GM18867 (cell line): ENCODE results near the gene COMMD4.
A peak's percentile ranks its signal among the peaks of the same experiment; 100 is the strongest.

ENCODE experiments used
- ATAC-seq: cut with Tn5 transposase; IDR thresholded peaks from one replicate; pipeline ENCODE4 v1.9.1; 2021; ENCODE audit warnings: mild to moderate bottlenecking, moderate library complexity; ENCODE audit not compliant: unreplicated experiment

Gene COMMD4

DNA sequence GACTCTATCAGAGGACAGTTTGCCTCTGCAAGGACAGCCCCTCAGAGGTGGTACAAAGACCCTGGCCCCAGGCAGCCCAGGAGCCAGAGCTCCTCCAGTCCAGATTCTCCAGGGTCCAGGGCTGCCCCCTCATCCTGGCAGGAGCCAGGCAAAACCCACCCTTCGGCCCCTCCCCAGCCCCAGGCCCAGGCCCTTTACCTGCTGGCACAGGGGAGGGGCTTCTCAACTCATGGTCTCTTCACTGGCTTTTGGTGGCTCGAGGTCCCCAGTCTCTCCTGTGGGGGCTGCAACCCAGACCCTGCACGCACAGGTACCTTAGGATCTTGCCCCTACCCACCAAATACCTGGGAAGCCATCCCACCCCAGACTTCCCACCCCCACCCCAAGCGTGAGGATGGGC is 19.5 kb downstream of the COMMD4 start:
- ATAC-seq, result no peak

- ATAC-seq, result no peak
These were observed 20.1 kb downstream of the COMMD4 start for GRCh38 chr15:75356006-75356405.

- no peak for ATAC-seq
These were observed 20.7 kb downstream of the COMMD4 start for GRCh38 chr15:75356517-75356916.

- no peak for ATAC-seq
These were observed 22.3 kb downstream of the COMMD4 start for GRCh38 chr15:75357976-75358673.

GRCh38 chr15:75358771-75359536 is 23.1 kb downstream of the COMMD4 start:
- no peak for ATAC-seq

- ATAC-seq, result no peak
These were observed 23.8 kb downstream of the COMMD4 start for GRCh38 chr15:75359537-75360250.

DNA sequence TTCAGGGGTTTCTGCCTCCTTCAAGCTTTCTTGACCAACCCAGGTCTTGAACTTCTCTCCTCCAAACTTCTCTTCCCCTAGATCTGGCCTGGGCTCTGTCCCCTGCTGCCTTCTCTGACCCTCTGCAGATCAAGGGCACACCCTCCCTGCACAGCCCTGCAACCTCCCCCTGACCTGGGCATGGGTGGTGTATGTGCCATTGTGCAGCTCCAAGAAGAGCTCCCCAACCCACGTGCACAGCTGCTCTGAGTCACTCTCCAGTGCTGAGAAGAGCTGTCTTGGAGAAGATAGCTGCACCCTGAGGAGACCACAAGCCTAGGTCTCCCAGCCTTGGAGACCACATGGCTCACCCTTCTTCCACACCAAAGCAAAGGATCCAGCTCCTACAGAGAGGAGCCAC is 24.5 kb downstream of the COMMD4 start:
- ATAC-seq, result no peak

DNA sequence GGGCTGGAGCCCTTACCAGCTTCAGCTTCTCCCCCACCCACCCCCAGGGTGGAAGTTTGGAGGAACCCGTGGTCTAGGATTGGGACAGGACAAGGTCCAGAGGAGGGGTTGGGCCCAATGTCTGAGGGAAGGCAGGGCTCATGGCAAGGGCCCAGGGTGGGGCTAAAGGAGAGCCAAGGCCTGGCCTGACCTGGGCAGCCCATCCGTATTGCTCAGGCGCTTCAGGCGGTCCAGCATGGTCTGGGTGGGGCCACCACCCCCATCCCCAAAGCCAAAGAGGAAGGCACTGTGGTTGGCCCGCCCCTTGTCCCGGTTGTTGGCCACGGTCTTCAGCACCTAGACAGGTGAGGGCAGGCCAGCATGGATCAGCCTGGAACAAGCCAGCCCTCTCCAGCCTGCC is 25.0 kb downstream of the COMMD4 start:
- ATAC-seq, result no peak

DNA sequence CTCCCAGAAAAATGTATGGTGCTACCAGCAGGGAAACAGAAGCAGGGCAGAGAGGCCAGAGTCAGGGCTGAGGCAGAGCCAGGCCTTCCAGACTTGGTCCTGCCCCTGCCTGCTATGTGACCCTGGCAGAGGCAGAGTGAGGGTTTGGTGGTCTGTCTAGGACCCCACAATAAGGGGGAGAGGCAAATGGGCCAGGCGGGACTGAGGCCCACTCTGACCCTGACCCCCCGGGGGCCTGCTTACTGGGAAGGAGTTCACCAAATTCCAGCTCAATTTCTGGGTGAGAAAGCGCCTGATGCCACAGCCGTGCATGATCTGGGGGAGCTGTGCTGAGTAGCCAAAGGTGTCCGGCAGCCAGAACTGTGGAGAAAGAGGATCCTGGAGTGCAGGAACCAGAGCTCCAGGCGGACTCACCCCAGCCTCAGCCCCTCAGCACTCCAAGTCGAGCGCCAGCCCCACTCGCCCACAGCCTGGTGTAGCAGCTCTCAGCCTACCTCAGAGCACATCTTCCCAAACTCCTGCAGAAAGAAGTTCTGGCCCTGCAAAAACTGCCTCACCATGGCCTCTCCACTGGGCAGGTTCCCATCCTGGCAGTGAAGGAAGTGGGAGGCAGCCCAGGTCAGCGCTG is 25.6 kb downstream of the COMMD4 start:
- no peak for ATAC-seq

DNA sequence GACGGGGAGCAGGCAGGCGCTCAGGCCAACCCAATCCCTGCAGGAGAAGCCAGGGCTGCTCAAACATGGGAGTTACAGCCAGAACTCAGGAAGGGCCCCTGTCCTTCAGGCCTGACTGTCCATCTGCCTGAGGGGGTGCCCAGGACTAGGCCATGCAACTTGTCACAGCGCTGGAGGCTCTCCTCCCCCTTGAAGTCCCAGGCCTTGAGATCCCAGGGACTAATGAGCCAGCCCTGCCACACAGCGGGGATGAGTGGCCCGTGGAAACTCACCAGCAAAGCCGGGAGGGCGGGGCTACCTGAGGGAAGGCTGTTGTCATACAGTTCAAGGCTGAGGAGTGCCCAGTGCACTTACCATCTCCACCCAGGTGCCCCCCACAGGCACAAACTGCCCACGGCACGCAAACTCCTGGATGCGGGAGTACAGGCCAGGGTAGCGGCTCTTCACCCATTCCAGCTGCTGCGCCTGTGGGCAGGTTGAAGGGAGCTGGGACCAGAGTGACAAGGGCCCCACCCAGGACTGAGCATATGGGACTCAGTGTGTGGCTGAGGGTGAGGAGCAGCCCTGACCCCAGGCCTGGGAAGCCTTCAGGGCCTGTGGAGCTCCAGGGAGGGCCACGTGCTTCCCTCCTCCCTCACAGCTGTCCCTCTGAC is 26.3 kb downstream of the COMMD4 start:
- no peak for ATAC-seq

- no peak for ATAC-seq
These were observed 26.9 kb downstream of the COMMD4 start for GRCh38 chr15:75362642-75363249.

DNA sequence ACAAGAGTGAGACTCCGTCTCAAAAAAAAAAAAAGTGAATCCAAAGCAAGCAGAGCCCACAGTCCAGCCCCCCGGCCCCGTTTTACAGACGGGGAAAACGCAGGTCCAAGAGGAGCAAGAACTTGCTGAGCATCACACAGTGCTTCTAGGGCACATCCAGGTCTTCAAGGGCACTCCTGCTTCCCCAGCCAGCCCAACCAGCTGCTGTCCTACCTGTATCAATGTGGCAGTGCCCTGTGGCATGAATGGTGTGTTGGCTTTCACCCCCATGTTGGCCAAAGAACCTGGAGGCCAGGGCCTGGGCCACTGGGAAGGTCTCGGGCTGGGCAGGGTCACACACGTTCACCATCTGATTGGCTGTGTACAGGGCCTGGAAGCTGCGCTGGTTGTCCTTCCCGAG is 27.9 kb downstream of the COMMD4 start:
- no peak for ATAC-seq

DNA sequence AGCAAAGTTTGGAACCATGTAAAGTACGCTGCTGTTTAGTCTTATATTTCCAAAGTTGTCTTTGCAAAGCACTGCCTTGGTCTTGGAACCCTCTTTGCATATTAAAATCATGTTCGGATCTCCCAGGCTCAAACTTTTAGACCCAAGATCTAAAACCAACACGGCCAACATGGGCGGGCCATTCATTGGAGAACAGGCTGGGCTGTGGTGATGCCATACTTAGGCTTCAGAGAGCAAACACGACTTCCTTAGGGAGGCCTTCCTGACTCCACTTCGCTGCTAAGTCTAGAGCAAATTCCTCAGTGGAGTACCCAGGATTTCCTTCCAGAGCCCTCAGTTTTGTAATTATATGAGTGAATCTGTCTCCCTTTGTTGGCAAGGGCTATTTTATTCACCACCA is 29.0 kb downstream of the COMMD4 start:
- no peak for ATAC-seq

GRCh38 chr15:75366163-75366562 is 30.3 kb downstream of the COMMD4 start:
- no peak for ATAC-seq

DNA sequence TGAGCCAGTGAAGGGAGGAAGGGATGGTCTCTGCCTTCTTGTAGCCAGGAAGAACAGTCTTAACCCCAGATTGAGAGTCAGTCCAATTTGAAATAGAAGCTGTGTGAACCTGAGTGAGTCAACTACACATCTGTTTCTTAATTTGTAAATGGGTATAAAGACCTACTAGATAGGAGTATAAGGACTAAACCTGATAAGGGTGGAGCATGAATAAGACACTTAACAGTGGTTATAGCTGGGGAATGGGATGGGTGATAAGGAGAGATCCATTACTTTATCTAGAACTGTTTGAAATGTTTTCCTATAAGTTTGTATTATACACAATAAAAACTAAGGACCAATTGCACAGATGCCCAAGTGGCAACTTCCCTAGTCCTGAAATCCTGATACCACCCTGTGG is 31.1 kb downstream of the COMMD4 start:
- no peak for ATAC-seq

- ATAC-seq, result no peak
These were observed 31.6 kb downstream of the COMMD4 start for GRCh38 chr15:75367406-75367912.

GRCh38 chr15:75367913-75368688 is 32.2 kb downstream of the COMMD4 start, which contains the start of gene MAN2C1:
Gene MAN2C1 (minus strand): TSS chr15:75368607. CDS start chr15:75368583, 24 bp downstream.
- ATAC-seq, result peak; percentile 84

- ATAC-seq, result peak; percentile 3
These were observed 32.9 kb downstream of the COMMD4 start for GRCh38 chr15:75368689-75369239.
